Body of pancreas (tissue), 4 donors: ENCODE measurements around the gene WWOX. TPM values are rescaled to one million over a fixed set of nuclear protein-coding genes. Genes with fewer than 3 reads are reported as not detected.

Experiments used
- ATAC-seq: fragments of 150-250 bp; one replicate; pipeline ENCODE4 v1.9.1; 2016
- DNase-seq, 4 donors: peaks; one replicate each; pipeline ENCODE4 v3.0.0-alpha.2; 2019
- H3K27ac ChIP-seq, 4 donors: fragments of 200-600 bp; sonication (generic); 1 replicate in 3 of 4; 2 replicates in 1 of 4; pipeline versions ENCODE4 v1.5.1 to v1.6.1; 2016 to 2019; ENCODE audit warnings: mild to moderate bottlenecking in 1 of 4, mixed read lengths in 1 of 4, moderate library complexity in 1 of 4
- H3K27me3 ChIP-seq, 2 donors: fragments of 200-600 bp; sonication (generic); one replicate each; pipeline ENCODE4 v1.6.0; 2016; ENCODE audit warnings: mild to moderate bottlenecking in 1 of 2
- H3K36me3 ChIP-seq, 2 donors: fragments of 200-600 bp; sonication (generic); replicated peaks in 1 of 2; 2 replicates each; pipeline ENCODE4 v1.5.1; 2016; ENCODE audit warnings: low read depth in 2 of 2; ENCODE audit not compliant: insufficient read depth in 1 of 2
- H3K4me1 ChIP-seq: fragments of 200-600 bp; sonication (generic); one replicate; pipeline ENCODE4 v1.6.0; 2016
- H3K4me3 ChIP-seq, 2 donors: fragments of 200-600 bp; sonication (generic); 1 replicate in 1 of 2; 2 replicates in 1 of 2; pipeline ENCODE4 v1.5.1; 2016 to 2019
- H3K9me3 ChIP-seq, 3 donors: fragments of 200-600 bp; sonication (generic); 1 replicate in 2 of 3; 2 replicates in 1 of 3; pipeline ENCODE4 v1.5.1; 2016
- CTCF ChIP-seq, 7 experiments: fragments of 450-650 bp in 4 of 7; fragments of 200-600 bp in 3 of 7; sonication (generic) in 3 of 7; IDR thresholded peaks; one replicate each; pipeline ENCODE4 v1.5.1; 2016 to 2019; ENCODE audit warnings: antibody characterized with exemption in 7 of 7
- POLR2A ChIP-seq, 3 donors: fragments of 450-650 bp; IDR thresholded peaks; one replicate each; pipeline ENCODE4 v1.6.1; 2016; ENCODE audit warnings: antibody characterized with exemption in 3 of 3, mild to moderate bottlenecking in 2 of 3
- WGBS, 2 donors: methylation state at CpG; one replicate each; pipeline ENCODE4 v1.1.5; 2017; 5-methylcytosine and 5-hydroxymethylcytosine counted together
- intact Hi-C: fragments of 100-400 bp; cut with DNase I; formaldehyde crosslinking; loops from one replicate; pipeline ENCODE4 v1.15.1; 2023
- total RNA-seq, 2 donors: library from RNA; depleted of rRNA; stranded (reverse); fragments of >200 nt; gene quantifications; one replicate each; pipeline ENCODE4 v1.1.0, GENCODE V29; 2016

WWOX gene
- total RNA-seq, 2 donors from 2014 or later, result 52.7 to 67.2 TPM

DNA sequence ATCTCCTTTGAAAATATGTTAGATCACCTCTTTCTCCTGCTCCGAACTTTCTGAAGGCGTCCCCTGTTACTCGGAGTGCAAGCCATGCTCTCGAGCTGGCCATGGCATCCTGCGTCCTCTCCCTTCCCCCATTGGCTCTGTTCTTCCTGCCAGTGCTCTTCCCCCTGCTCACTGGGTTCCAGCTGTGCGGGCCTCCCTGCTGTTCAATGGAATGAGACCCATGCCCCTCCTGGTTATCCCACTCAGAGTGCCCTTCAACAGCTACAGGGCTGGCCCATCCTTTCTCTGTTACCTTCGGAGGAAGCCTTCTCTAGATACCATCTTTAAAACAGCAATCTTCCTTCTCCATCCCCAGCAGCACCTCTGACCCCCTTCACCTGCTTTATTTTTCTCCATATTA lies 996.8 kb downstream of the WWOX start:
- DNase-seq, result no peak

DNA sequence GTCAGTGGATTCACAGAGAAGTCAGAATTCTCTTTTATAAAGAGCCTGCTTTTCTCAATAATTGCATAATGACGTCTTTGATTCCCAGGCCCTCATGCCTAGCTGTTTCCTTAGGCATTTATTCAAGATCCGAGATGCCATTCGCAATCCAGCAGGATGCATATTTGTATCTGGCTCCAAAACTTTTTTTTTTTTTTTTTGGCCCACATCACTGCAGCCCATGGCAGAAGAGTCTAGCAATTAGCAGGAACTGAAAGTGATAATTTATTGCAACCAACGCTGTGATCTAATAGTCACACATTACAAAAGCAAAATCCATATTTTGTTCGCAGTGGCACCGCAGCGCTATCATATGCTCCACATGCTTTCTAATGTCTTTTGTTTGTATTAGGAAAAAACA lies 997.7 kb downstream of the WWOX start:
- H3K27me3 ChIP-seq, result no peaks in the 10 kb centered on the region
- H3K4me1 ChIP-seq, result no peaks in the 10 kb centered on the region
- H3K4me3 ChIP-seq, result no peak overlapping the region
- WGBS, 2 donors, result 85 to 91% methylated on average over 7 of the region's 7 CpGs
- DNase-seq (no peak), ATAC-seq (no peak)
- TF ChIP-seq POLR2A (IDR thresholded peaks at IDR 0.05) (no peak), CTCF (IDR thresholded peaks at IDR 0.05) (no peak)
- intact Hi-C loops, result no loop called here
- H3K27ac ChIP-seq, result no peak overlapping the region
- no peaks in the 10 kb centered on the region for H3K36me3 ChIP-seq
- no peaks in the 10 kb centered on the region for H3K9me3 ChIP-seq

More for the DNA sequence above, 996.8 kb downstream of the WWOX start:
- ATAC-seq, result no peak
- Histone ChIP-seq H3K4me3 (no peak overlapping the region), H3K27me3 (no peaks in the 10 kb centered on the region), H3K27ac (no peak overlapping the region), H3K9me3 (no peaks in the 10 kb centered on the region), H3K4me1 (no peaks in the 10 kb centered on the region), H3K36me3 (no peaks in the 10 kb centered on the region)
- no peak for TF ChIP-seq CTCF (IDR thresholded peaks at IDR 0.05)
- TF ChIP-seq POLR2A (IDR thresholded peaks at IDR 0.05), result no peak
- intact Hi-C loops, result no loop called here
- 86 to 89% methylated on average over 7 of the region's 7 CpGs for WGBS, 2 donors

GRCh38 chr16:79097771-79098170 lies 998.3 kb downstream of the WWOX start:
- ATAC-seq, result no peak
- Histone ChIP-seq H3K4me1 (no peaks in the 10 kb centered on the region), H3K4me3 (no peak overlapping the region), H3K27ac (no peak overlapping the region), H3K27me3 (no peaks in the 10 kb centered on the region), H3K9me3 (no peaks in the 10 kb centered on the region), H3K36me3 (no peaks in the 10 kb centered on the region)
- TF ChIP-seq CTCF (IDR thresholded peaks at IDR 0.05) (no peak), POLR2A (IDR thresholded peaks at IDR 0.05) (no peak)
- WGBS, 2 donors, result 92 to 94% methylated on average over 7 of the region's 7 CpGs
- intact Hi-C loops, result no loop called here
- DNase-seq, result no peak

DNA sequence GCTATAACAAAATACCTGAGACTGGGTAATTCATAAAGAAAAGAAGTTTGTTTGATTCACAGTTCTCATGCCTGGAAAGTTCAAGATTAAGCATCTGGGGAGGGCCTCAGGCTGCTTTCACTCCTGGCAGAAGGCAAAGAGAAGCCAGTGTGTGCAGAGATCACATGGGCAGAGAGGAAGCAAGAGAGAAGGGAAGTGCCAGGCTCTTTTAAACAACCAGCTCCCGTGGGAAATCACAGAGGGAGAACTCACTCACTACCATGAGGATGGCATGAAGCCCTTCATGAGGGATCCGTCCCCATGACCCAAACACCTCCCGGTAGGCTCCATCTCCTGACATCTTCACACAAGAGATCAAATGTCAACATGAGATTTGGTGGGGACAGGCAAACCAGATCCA lies 999.5 kb downstream of the WWOX start:
- H3K27ac ChIP-seq, result no peak overlapping the region
- H3K27me3 ChIP-seq, result no peaks in the 10 kb centered on the region
- no peak overlapping the region for H3K4me3 ChIP-seq
- no peaks in the 10 kb centered on the region for H3K9me3 ChIP-seq
- DNase-seq (no peak), ATAC-seq (no peak)
- intact Hi-C loops, result no loop called here
- TF ChIP-seq POLR2A (IDR thresholded peaks at IDR 0.05) (no peak), CTCF (IDR thresholded peaks at IDR 0.05) (no peak)
- H3K36me3 ChIP-seq, result no peaks in the 10 kb centered on the region
- WGBS, 2 donors, result 80 to 86% methylated on average over 3 of the region's 3 CpGs
- H3K4me1 ChIP-seq, result no peaks in the 10 kb centered on the region

DNA sequence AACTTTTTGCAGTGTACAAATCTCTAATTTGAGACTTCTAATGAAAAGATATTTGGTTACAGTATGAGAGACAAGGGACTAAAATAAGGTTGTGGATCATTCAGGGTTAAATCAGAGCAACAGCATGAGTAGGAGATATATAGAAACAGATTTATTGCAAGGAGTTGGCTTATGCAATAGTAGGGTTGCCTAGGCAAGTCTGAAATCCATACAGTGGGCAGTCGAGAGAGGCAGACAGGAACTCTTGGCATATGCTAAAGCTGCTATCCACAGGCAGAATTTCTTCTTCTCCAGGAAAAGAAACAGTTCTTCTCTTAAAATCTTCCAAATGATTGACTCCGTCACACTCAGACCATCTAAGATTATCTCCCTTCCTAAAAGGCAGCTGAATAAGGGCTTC lies 1000.3 kb downstream of the WWOX start:
- no peaks in the 10 kb centered on the region for H3K4me1 ChIP-seq
- TF ChIP-seq POLR2A (IDR thresholded peaks at IDR 0.05) (no peak), CTCF (IDR thresholded peaks at IDR 0.05) (no peak)
- no peaks in the 10 kb centered on the region for H3K36me3 ChIP-seq
- no peak for DNase-seq
- intact Hi-C loops, result no loop called here
- no peaks in the 10 kb centered on the region for H3K9me3 ChIP-seq
- no peak overlapping the region for H3K4me3 ChIP-seq
- WGBS, 2 donors, result 72 to 78% methylated on average over 2 of the region's 2 CpGs
- no peaks in the 10 kb centered on the region for H3K27me3 ChIP-seq
- no peak for ATAC-seq
- H3K27ac ChIP-seq, result no peak overlapping the region
